T-helper 2 cell (primary cell): ENCODE results near the gene ZNF669.

Experiments
- DNase-seq, 5 experiments: peaks; one replicate each; pipeline versions ENCODE4 v3.0.0 to v3.0.0-alpha.2; 2012 to 2022

The ZNF669 gene

GRCh38 chr1:247060771-247061170 is 43.4 kb downstream of the ZNF669 start:
- DNase-seq = no peak

- DNase-seq = no peak
These were observed 48.1 kb downstream of the ZNF669 start for GRCh38 chr1:247056071-247056470.

- DNase-seq = no peak
These were observed 49.2 kb downstream of the ZNF669 start for GRCh38 chr1:247054992-247055415.
